IMR-90 (cell line): ENCODE measurements around the gene PTPRK.

Experiments used
- CHD1 ChIP-seq: IDR thresholded peaks from 2 replicates; pipeline ENCODE4 v1.6.1; 2012; ENCODE audit warnings: low read depth, low read length, improper control_type of control experiment
- MXI1 ChIP-seq: IDR thresholded peaks from 2 replicates; pipeline ENCODE4 v1.6.1; 2012; ENCODE audit warnings: low read depth, mild to moderate bottlenecking, low read length, moderate library complexity, borderline replicate concordance
- POLR2A ChIP-seq: IDR thresholded peaks from 2 replicates; pipeline ENCODE4 v1.6.1; 2012; ENCODE audit warnings: mild to moderate bottlenecking, low read depth, low read length
- SMC3 ChIP-seq: fragments of 150-350 bp; IDR thresholded peaks from 2 replicates; pipeline ENCODE4 v1.6.1; 2016; ENCODE audit warnings: low read depth, mild to moderate bottlenecking, antibody characterized with exemption, low read length, moderate library complexity
- TF ChIP-seq, protein P1 (sequence below): conservative IDR thresholded peaks from 2 replicates; pipeline ENCODE4 v1.5.1; 2012; ENCODE audit warnings: mild to moderate bottlenecking, low read depth, low read length, improper control_type of control experiment
- TF ChIP-seq, protein P2 (sequence below): fragments of 150-350 bp; IDR thresholded peaks from 2 replicates; pipeline ENCODE4 v1.6.1; 2017; ENCODE audit warnings: mild to moderate bottlenecking, antibody characterized with exemption, low read length, low read depth
- TF ChIP-seq, protein P3 (sequence below): fragments of 150-350 bp; IDR thresholded peaks from 2 replicates; pipeline ENCODE4 v1.6.1; 2016; ENCODE audit warnings: low read depth, mild to moderate bottlenecking, low read length, moderate library complexity, borderline replicate concordance

DNA sequence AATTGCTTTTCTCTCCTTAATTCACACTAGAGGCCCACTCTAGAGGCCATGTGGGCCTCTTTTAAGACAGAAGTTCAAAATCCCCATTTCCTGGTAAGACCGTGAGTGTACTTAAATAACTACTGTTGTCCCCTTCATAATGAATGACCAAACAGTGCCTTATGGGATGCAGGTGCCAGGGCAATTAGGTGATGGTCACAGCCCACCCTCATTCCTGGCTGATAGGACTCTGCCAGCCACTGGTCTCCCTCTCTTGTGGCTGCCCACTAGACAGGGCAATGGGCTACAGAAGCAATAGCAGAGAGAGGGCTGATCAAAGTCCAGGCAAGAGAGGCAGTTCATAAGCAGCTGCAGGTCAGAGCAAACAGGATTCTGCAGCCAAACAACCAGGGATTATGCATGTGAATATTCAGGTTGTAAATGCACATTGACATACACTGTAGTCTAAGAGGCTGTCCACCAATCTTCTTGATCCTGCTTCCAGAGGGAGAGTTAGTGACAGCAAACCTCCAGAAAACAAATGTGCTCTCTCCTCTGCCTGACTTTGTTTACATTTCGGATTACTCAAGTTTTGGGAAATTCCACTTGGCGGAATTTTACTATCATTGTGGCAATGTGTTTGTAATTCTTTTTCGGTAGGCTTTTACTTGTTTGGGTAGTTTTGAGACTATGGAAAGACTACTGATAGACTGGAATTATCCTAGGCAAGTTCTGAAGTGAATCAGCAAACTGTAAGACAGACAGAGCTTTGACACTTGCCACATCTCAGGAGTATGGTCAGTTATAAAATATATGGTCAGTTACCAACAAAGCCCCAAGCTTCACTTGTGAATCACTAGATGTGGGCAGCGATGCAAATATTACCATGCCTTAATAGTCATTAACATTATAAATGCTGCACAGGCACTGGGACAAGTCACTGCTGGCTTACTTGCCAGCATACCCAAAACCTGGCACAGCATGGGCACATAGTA, 12.8 kb downstream of the PTPRK start:
- TF ChIP-seq POLR2A = no peak
- TF ChIP-seq, protein P1, sequence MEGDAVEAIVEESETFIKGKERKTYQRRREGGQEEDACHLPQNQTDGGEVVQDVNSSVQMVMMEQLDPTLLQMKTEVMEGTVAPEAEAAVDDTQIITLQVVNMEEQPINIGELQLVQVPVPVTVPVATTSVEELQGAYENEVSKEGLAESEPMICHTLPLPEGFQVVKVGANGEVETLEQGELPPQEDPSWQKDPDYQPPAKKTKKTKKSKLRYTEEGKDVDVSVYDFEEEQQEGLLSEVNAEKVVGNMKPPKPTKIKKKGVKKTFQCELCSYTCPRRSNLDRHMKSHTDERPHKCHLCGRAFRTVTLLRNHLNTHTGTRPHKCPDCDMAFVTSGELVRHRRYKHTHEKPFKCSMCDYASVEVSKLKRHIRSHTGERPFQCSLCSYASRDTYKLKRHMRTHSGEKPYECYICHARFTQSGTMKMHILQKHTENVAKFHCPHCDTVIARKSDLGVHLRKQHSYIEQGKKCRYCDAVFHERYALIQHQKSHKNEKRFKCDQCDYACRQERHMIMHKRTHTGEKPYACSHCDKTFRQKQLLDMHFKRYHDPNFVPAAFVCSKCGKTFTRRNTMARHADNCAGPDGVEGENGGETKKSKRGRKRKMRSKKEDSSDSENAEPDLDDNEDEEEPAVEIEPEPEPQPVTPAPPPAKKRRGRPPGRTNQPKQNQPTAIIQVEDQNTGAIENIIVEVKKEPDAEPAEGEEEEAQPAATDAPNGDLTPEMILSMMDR = no peak
- no peak for TF ChIP-seq SMC3
- no peak for TF ChIP-seq CHD1
- TF ChIP-seq, protein P2, sequence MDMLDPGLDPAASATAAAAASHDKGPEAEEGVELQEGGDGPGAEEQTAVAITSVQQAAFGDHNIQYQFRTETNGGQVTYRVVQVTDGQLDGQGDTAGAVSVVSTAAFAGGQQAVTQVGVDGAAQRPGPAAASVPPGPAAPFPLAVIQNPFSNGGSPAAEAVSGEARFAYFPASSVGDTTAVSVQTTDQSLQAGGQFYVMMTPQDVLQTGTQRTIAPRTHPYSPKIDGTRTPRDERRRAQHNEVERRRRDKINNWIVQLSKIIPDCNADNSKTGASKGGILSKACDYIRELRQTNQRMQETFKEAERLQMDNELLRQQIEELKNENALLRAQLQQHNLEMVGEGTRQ = no peak
- no peak for TF ChIP-seq MXI1
- TF ChIP-seq, protein P3, sequence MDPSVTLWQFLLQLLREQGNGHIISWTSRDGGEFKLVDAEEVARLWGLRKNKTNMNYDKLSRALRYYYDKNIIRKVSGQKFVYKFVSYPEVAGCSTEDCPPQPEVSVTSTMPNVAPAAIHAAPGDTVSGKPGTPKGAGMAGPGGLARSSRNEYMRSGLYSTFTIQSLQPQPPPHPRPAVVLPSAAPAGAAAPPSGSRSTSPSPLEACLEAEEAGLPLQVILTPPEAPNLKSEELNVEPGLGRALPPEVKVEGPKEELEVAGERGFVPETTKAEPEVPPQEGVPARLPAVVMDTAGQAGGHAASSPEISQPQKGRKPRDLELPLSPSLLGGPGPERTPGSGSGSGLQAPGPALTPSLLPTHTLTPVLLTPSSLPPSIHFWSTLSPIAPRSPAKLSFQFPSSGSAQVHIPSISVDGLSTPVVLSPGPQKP = no peak
